ENCODE results near the gene RBM20. TPM values are rescaled to one million over a fixed set of nuclear protein-coding genes. Genes with fewer than 3 reads are reported as not detected.

RBM20 gene
- total and polyA plus RNA-seq, 2 experiments from 2014 or later: 0.05 to 0.17 TPM

- H3K4me3 ChIP-seq: no peak overlapping the region
- H3K4me1 Mint-ChIP-seq: no peaks in the 10 kb centered on the region
- H4K20me1 ChIP-seq (replicated peaks; ENCODE audit: insufficient read depth): no peaks in the 10 kb centered on the region
- no peak for TF ChIP-seq POLR2AphosphoS5 (IDR thresholded peaks at IDR 0.05; ENCODE audit: low read depth)
- TF ChIP-seq JUNB (IDR thresholded peaks at IDR 0.05; ENCODE audit: unreplicated experiment): no peak
- TF ChIP-seq REST (IDR thresholded peaks at IDR 0.05; ENCODE audit: unreplicated experiment): no peak
- TF ChIP-seq EZH2 (IDR thresholded peaks at IDR 0.05; ENCODE audit: low read depth, unreplicated experiment): no peak
- no peak for TF ChIP-seq CREB1 (CRISPR knock-in tag; IDR thresholded peaks at IDR 0.05; ENCODE audit: low read depth)
- TF ChIP-seq ZNF331 (CRISPR knock-in tag; IDR thresholded peaks at IDR 0.05; ENCODE audit: low read depth): no peak
- TF ChIP-seq ZNF462 (CRISPR knock-in tag; IDR thresholded peaks at IDR 0.05): no peak
- TF ChIP-seq ZNF114 (CRISPR knock-in tag; IDR thresholded peaks at IDR 0.05): no peak
- H3K36me3 Mint-ChIP-seq (ENCODE audit: low read depth): peaks cover 4% of the 10 kb centered on the region; the same call in 1 of the 3 replicates
- peaks cover 2% of the 10 kb centered on the region for H3K27me3 Mint-ChIP-seq (ENCODE audit: insufficient read depth, low read depth, poor library complexity)
- no peak overlapping the region for H3K27ac ChIP-seq (ENCODE audit: low read depth)
- no peak for ATAC-seq
- no peaks in the 10 kb centered on the region for H3F3A ChIP-seq (replicated peaks; ENCODE audit: low read depth)
- H3K4me2 ChIP-seq: no peak overlapping the region
- no peaks in the 10 kb centered on the region for H3K27me3 ChIP-seq (ENCODE audit: insufficient read depth)
- no peak overlapping the region for H3K27ac Mint-ChIP-seq
- no peak overlapping the region for H3K4me3 Mint-ChIP-seq
- no peaks in the 10 kb centered on the region for H3K9me2 ChIP-seq (ENCODE audit: insufficient read depth)
- H3K36me3 ChIP-seq (ENCODE audit: insufficient read depth): no peaks in the 10 kb centered on the region
- H3K4me1 ChIP-seq (ENCODE audit: insufficient read depth): no peaks in the 10 kb centered on the region
- H3K9me3 Mint-ChIP-seq: no peaks in the 10 kb centered on the region
- H3K79me2 ChIP-seq (replicated peaks; ENCODE audit: insufficient read depth): no peaks in the 10 kb centered on the region
- DNase-seq (ENCODE audit: low spot score): no peak
- H2AFZ ChIP-seq: no peak overlapping the region
Observed at GRCh38 chr10:110885932-110886674, 242.0 kb downstream of the RBM20 start.

Measured in GM23338 (cell line).